GM21529 (cell line): ENCODE measurements around the gene KPNB1.
"Not testable (repeated sequence)": the region's sequence is repeated elsewhere in the genome, so short reads cannot be mapped to it uniquely, and the experiment has no call there.

Experiments
- ATAC-seq: cut with Tn5 transposase; IDR thresholded peaks from one replicate; pipeline ENCODE4 v1.9.1; 2021; ENCODE audit not compliant: unreplicated experiment

Gene KPNB1

DNA sequence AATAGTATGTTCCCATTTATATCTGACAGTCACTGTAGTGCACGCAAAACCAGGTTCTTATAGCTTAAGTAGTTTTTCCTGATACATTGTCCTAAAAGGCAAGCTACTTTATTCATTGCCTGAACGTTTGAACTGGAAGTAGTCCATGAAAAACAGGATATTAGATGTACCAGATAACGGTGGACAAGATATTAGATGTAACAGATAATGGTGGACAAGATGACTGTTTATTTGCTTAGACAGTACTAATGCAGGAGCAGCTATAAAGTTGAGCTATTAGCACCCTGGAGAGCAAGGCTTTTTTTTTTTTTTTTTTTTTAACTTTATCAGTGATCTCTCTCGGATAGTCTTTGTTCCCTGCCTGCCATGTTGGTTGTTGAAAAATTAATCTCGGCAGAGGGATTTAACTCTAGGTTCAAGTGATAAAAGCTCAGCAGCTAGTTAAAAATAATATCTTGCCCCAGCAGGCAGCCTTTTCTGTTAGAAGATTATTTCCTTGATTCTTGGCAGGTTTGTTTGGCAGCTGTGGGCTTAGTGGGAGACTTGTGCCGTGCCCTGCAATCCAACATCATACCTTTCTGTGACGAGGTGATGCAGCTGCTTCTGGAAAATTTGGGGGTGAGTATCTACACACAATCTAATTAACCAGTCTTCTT, 26.9 kb downstream of the KPNB1 start:
- ATAC-seq, result no peak

DNA sequence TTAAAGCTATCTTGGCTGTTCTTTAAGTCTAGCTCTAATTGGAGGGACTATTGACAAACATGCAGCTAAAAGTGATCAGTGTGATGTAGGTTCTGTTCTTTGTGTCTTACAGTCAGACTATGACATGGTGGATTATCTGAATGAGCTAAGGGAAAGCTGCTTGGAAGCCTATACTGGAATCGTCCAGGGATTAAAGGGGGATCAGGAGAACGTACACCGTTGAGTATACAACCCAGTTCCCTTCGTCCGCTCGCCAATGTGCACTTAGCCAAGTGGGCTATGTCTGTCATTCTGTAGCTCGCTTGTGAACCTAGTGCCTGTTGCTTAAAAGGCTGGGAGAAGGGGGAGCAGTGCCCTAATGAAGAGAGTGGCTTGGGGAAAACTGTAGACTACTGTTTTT, 28.5 kb downstream of the KPNB1 start:
- ATAC-seq, result no peak

DNA sequence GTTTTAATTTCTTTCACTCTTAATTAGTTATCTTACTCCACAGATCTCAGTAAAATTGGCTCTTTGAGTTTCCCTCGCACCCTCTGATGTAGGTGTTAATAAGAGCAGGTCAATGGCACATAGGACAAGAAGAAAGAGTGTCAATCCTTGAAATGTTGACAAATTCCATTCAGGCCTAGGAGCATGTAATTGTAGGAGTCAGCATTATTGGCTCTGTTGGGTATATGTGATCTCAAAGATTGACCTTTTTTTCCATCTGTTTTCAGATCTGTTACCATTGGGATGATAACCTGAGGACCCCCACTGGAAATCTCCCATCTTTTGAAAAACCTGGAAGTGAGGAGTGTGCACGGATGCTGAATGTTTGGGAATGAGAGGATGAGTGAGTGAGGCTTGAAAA, 32.4 kb downstream of the KPNB1 start:
- ATAC-seq, result no peak

DNA sequence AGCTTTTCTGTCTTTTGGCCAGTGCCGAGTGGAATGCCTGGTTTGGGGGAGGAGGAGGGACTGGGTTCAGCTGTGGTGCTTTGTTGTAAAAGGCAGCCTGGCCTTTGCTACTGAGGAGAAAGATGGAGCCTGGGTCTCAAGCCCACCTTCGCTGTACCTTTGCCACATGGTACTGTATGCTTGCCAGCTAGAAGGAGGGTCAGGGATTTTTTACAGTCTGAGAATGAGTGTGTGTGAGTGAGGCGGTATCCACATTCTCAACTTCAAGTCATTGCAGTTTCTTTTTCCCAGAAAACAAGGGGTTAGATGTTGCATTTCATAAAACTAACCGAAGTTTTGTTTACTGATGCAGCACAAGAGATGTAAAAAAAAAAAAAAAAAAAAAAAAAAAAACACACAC, 33.0 kb downstream of the KPNB1 start:
- ATAC-seq, result not testable (repeated sequence)

DNA sequence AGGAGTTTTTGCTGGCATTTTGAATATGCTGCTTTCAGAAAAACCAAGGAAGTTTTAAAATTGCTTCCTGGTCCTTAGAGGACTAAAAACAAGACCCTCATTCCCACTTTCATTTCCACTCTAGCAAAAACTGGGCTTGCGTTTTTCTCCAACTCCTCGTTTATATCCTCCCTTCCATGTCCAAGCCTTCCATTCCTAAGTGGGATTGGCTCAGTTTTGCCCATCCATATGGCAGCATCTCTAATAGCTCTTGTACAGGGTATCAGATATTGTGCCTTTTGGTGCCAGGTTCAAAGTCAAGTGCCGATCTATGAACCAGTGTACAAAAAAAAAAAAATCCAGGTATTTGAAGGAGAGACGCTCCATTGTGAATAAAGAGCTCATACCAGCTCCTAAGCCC, 34.3 kb downstream of the KPNB1 start:
- no peak for ATAC-seq

DNA sequence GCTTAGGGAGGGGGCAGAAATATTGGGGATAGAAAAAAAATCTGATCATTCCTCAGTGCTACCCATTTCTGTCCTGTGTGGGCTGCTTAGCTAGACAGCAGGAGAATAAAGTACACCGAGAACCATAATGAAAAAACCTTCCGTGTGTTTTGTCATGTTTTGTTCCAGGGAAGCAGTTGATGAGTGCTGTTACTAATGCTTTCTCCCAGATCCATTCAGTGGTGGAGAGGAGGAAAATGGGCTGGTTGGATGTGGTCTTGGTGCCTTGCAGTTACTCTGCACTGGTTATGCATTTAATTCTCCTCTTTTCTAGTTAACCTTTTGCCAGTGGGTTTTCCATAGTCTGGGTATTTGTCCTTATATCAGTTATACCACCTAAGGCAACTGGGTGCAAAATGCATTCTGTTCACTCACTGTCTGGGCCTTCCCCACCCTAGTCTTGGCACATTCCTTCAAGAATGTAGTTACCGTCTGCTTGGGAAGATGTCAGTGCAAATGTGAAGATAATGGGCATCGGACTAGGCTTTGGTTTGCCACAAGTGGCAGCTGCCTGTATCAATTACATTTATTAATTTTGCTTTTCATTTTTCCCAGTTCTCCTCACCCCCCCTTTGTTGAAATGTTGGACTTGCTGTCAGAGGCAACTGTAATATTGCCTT, 34.9 kb downstream of the KPNB1 start:
- no peak for ATAC-seq

DNA sequence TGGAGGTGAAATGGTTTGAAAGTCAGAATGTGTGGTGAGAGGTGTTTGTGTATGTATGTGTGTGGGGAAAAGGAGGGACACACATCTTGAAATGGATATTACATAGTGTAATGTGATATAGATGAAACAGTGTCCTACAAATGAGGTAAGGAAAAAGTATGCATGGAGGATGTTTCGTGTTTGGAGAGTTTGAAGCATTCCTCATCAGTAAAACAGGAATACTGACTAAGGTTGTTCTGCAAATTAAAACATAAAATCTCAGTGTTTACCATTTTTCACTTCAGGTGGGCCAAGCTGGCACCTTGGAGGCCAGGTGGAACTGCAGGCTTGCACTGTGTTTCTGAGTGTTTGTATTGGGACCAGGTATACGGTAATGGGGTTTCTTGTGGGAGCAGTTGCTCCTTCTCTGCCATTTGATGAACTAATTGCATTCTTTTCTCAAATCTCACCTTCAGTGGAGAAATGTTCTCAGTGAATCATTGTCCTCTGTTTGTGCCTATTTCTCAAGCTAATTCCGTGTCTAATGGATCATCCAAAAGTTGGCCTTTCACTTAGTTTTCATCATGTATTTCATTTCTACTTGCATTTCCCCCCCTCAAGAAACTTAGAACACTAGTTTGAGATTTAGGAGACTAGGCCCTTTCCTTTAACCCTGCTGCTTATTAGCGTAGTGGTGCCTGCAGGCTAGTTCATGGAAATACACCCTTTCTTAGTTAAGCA, 36.0 kb downstream of the KPNB1 start:
- ATAC-seq, result no peak

DNA sequence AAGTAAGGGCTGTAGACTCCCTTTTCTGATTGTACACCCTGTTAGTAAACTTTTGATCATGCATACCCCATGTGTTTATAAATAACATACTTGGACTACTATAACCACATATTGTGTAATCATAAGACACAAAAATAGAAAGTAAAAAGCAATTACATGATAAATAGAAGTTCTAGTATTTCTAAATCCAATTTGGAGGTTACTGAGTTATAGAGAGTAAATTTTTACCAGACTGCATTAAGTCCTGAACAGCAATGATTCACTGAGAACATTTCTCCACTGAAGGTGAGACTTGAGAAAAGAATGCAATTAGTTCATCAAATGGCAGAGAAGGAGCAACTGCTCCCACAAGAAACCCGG, 36.5 kb downstream of the KPNB1 start:
- ATAC-seq, result no peak

DNA sequence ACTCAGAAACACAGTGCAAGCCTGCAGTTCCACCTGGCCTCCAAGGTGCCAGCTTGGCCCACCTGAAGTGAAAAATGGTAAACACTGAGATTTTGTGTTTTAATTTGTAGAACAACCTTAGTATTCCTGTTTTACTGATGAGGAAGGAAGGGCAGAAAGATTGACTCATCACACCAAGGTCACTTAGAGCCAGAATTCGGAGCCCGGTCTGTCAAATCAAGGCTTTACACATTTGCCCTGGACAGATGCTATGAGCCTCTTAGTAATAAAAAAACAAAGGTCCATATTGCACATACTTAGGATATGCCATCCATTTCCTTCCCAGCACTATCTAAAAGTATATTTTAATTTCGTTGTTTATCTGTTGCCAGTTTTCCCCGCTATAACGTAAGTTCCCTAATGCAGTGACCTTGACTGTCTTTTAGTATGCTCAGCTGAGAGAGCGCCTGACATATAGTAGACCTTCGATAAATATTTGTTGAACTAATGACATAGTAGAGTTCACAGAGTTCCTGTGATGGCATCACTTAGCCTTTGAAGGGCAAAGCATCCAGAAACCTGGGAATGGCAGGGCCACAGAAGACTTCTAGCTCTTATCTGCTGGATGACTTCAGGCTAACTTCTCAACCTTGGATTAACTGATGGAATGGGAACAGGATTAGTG, 37.1 kb downstream of the KPNB1 start:
- ATAC-seq, result no peak

DNA sequence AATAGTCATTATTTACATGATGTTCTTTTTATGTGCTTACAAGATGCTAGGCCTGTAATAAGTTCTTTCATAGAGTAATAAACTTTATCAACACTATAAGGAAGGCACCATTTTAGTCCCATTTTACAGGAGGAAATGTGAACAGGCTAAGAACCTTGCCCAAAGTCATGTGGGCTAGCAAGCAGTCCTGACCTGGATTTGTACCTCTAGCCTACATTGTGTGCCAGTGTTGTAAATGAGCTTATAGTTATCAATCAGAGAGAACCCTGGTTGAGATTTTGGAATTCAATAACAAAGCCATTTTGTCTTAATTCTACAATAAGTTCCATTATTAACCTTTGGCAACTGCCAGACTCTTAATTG, 37.6 kb downstream of the KPNB1 start:
- ATAC-seq, result no peak

DNA sequence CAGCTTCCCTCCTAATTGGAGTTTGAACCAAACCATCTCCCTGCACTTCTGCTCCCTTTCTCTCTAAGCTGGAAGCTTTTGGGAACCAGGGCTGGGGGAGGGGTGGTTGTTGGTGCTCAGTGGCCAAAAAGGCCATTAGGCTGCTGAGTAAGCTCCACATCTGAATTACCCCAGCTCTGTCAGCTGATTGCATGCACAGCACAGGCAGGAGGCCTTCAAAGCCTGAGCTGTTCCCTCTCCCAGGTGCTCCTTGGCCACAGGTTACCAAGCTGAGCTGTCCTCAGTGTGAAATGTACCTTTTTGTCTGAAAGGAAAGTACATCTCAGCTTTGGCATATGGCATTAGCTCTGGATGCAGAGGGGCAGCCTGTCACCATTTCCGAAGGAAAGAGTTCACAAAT, 38.0 kb downstream of the KPNB1 start:
- ATAC-seq, result no peak

DNA sequence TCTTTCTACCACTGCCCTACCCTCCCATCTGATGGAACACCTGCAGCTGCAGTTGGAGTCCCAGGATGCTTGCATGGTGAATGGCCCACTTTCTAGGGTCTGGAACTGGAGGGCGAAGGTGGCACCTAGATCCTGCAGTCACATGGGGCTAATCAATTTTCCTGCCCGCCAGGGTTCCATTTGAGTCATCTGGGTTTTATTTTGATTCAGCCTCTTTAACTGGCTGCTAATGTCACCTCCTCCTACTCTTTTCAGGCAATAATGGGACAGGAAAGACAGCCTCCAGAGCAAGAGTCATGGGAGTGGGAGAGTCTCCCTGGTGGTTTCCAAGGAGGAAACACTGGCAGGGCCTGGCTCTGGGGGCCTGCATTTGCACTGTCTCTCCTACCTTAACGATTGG, 40.4 kb downstream of the KPNB1 start:
- no peak for ATAC-seq

DNA sequence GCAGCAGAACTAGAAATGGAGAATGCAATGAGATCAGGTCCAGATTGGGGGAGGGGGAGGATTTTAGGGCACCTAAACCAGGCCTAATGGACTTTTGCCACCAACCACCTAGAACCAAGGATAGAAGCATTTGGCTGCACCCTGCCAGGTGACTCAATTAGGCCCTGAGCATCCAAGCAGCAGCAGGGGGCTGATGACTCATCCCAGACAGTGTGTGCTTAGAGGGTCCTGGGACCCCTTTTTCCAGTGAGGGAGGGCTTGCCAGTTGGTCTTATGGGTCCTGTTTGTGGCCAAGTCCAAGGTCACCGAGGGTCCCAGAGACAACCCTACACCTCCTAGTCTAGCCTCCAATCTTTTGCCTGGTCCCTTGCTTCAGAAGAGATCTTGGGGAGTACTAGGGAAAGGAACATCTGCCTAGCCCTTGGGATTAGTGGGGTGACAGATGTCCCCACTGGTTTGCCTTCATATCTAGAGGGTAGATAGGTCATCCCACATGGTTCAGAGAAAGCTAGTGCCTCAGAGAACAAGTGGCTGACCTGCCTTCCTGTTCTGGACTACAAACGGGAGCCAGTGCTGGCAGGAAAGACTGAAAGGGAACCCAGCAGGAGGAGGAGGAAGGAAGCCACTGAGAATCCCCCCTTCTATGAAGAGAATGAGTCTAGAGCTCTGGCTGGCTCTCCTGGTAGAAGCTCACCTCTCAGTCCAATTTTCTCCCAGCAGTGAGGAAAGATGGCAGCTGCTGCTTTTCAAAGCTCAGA, 42.6 kb downstream of the KPNB1 start:
- ATAC-seq, result no peak

DNA sequence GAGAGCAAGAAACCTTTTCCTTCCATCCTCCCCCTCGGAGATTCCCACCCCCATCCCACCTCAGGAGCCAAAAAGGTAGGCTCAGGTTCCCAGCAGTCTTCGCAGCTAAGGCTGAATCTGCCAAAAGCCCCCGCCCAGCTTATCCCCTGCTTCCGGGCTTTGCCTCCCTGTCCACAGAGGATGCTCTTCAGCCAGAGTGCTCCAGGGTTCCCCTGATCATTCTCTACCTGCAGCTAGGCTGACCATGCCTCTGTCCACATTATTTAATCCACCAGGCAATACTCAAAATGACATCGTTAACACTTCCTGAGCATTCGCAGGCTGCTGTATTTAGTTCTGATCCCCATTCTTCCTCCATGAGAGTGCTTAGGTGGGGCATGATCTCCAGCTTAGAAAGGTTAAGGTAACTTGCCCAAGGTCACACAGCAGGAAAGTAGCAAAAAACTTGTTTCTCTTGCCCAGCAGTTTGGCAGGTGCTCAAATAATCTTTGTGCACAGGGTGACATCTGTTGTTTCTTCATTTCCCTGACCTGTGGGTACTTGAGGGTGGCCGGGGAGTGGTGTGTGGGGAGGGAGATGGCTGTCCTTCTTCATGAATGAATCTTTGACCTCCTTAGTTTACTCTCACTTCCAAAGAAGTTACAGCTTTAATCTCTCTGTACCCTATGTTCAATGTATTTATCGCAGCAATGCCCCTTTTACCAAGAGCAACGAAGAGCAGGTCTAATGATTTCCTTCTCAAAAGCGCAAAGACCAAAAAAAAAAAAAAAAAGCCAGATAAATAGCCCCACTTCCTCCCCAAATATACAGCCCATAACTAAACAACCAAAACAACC, 43.4 kb downstream of the KPNB1 start:
- ATAC-seq, result no peak

DNA sequence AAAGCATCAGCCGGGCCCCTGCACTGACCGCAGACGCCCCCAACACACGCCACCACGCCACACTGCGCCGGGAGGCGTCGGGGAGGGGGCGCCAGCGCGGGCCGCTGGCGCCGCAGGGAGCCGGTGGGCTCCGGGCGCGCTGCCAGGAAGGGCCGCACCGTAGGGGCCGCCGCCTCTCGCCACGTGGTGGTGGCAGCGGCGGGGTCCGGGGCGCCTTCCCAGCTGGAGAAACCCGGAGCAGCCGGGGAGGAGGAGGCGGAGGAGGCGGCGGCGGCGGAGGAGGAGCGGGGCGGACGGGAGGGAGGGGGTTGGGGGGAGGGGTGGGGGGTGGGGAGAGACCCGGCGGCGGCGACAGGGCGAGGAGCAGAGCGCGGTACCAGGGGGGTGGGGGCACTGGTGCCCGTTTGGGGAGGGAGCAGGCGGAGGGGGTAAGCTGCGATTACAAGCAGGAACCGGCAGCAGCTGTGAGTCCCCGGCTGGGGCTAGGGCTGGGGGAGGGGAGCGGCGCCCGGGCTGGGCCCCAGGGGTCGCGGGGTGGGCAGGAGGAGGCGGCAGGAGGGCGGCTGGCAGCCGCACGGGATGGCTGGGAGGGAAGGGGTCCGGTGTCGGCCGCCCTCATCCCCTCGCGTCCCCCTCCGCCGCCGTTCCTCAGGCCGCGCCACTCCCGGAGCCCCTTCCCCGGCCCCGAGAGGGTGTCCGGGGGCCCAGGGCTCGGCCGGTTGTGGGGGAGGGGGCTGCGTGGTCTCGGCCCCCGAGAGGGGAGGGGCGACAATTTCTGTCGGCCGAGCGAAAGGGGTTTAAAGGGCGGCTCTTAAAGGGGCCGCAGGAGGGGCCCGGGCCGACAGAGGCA, 44.2 kb downstream of the KPNB1 start, which contains the start of gene TBKBP1:
Gene TBKBP1 (plus strand): TSS at position 431 of the 850 bp plus-strand sequence. CDS start 1,952 bp downstream, outside the sequence.
- ATAC-seq, result no peak

DNA sequence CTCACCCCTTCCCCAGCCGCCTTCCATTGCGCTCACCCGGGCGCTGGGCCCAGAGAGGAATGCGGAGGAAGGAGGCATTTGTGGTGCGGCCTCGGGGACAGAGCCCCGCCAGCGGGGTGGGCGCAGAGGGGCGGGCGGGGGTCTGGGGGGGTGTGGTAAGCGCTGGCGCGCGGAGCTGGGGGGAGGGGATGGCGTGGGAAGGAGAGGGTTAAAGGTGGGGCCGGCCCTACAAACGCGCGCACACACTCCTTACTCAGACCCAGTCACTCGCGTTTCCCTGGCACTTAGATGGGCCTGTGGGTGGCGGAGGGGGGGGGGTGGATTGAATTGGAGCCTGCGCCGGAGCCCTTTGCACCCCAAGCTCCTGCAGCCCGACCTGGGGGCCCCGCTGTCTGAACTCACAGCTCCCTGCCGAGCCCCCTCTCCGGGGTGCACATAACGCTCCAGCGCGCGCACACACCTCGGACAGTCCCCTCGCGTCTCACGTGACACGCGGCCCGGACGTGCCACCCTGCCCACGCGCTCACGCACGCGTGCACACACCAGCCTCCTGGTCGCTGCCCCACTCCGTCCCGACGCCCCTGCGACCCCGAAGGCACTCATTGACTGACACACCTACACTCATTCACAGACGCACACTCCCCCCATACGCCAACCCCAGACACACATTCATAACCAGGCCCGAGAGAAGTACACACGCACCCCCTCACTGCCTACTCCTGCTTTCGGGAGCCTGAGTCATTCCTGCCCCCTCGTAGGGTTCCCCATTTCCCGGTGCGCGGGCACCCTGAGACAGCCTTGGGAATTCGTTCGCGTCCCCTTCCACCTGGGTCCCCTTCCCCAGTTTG, 45.1 kb downstream of the KPNB1 start:
- no peak for ATAC-seq

DNA sequence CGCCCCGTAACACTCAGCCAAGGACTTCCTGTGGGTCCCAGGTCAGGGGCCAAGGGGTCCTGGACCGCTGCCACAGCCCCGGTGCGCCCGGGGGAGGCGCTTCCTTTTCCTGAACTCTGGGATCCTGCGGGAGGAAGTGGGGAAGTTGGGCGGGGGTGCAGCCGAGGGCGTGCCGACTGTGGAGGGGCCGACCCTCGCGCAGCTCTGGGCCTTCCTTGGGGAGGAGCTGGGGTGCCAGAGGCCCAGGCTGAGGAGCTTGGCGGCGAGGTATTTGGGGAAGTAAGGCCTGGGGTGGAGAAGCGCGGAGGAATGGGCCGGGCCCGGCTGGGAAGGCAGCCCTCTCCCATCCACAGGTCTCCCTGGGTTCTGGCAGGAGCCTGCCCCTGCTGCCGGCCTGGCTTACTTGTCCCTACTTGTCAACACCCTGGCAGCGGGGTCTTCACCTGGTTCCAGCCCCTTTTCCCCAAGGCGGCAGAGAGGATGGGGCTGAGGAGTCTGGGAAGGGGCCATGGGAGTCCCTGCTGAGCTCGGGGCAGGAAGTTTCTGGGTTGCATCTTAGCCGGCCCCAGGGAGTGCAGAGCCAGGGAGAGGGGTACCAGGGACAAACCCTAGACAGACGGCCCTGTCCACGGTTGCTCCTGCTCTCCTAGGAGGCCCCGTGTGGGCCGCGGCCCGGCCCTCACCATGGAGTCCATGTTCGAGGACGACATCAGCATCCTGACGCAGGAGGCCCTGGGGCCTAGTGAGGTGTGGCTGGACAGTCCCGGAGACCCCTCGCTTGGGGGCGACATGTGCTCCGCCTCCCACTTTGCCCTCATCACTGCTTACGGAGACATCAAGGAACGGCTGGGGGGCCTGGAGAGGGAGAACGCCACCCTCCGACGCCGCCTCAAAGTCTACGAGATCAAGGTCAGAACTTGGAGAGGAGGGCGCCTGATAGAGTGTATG, 46.0 kb downstream of the KPNB1 start:
- ATAC-seq, result no peak
